Panc1 (cell line): ENCODE data around the gene DCC.

Experiments
- CTCF ChIP-seq: fragments of 450-650 bp; IDR thresholded peaks from 2 replicates; pipeline ENCODE4 v1.5.1; 2017; ENCODE audit warnings: mild to moderate bottlenecking
- POLR2AphosphoS5 ChIP-seq: IDR thresholded peaks from 2 replicates; pipeline ENCODE4 v1.6.1; 2012; ENCODE audit warnings: mild to moderate bottlenecking, low read depth, low read length, moderate library complexity
- REST ChIP-seq, 2 experiments: IDR thresholded peaks; 2 replicates each; pipeline ENCODE4 v1.6.1; 2011 to 2012; ENCODE audit warnings: low read depth in 2 of 2, control low read depth in 1 of 2, low read length in 1 of 2, mild to moderate bottlenecking in 1 of 2, moderate library complexity in 1 of 2; ENCODE audit not compliant: insufficient read depth in 1 of 2
- TCF7L2 ChIP-seq: IDR thresholded peaks from 2 replicates; pipeline ENCODE4 v1.6.1; 2011; ENCODE audit warnings: mild to moderate bottlenecking, low read depth, low read length, inconsistent platforms

DNA sequence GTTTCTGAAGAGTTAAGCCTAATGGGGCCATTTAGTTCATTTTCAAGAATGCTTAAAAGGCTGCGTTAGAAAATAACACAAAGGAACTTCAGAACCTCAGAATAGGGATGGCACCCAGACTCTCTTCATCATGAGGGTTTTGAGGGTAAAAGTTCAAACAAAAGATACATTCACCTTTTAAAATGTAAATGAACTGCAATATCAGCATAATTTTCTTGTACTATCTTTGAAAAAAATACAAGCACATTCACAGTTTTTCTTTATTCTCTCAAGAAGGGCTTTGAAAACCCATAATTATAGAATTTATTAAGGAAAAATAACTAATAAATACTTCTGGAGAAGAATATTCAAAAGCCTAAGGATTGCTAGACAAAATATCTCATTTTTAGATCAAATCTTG, 791.0 kb downstream of the DCC start:
- TF ChIP-seq POLR2AphosphoS5 (no peak), CTCF (no peak), TCF7L2 (no peak), REST (IDR thresholded peaks at IDR 0.05; ENCODE audit: insufficient read depth in 1 of 2, low read depth in 2 of 2, low read length in 1 of 2) (no peak)
